Inflammatory macrophage treated with lipopolysaccharide for 1 hour (primary cell): ENCODE data around the gene TACSTD2.
A peak's percentile ranks its signal among the peaks of the same experiment; 100 is the strongest.
"Not testable (repeated sequence)": the region's sequence is repeated elsewhere in the genome, so short reads cannot be mapped to it uniquely, and the experiment has no call there.

Experiments used
- DNase-seq, 2 donors: peaks; one replicate each; pipeline ENCODE4 v3.0.0-alpha.2; 2020 to 2022

The TACSTD2 gene

DNA sequence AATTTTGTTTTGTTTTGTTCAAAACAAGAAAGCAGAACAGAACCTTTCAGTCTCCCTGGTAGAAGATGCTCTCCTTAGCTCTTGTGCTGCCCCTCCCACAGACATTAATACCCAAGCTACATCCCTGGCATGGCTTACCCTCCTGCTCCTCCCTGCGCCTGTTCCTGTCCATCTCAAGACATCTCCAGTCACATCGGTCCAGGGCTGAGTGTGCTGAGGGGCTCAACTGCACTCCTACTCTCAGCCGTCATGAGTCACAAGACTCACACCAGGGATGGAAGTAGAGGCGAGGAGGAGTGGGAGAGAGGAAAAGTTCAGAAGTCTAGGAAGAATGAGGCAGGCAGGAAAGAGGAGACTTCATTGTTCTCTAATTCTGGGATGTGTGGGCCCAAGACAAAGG is 9.2 kb upstream of the TACSTD2 start:
- DNase-seq, result no peak

GRCh38 chr1:58585581-58586151 is 8.6 kb upstream of the TACSTD2 start:
- no peak for DNase-seq

- DNase-seq, result no peak
Measured at GRCh38 chr1:58585166-58585565, 8.1 kb upstream of the TACSTD2 start.

DNA sequence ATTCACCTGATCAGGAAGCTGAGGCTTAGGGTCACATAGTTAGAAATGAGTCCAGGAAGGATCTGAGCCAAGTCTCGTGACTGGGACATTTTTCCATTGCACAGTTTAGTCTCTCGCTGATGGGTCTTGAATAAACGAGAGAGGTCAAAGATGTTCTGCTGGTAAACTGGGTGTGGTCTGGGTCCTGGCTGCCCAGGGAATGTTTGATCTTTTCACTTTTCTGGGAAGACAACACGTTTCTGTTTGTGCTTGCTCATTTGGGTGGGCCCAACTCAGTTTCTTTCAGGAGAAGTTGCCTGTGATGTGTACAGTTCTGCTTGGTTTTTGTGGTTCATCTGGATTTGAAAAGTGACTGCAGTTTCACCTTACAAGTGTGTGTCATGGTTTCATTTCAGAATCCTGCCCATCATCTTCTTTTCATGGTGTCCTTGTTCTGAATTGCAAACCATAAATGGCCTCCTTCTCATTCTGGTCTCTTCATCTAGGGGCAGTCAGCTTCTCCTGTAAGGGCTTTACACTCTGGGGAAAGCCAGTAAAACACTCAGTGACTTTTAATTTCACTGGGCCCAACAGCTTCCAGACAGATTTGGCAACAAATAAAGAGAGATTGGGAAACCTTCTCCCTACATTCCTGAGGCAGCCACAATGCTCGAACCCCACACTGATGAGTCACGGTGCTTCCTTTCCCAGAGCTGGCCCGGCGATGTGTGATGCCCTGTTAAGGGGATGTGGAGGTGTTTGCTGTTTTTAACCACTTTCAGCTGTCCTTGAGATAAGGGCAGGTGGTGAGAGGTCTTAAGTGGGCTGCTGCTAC is 7.2 kb upstream of the TACSTD2 start:
- DNase-seq, result peak; percentile 29 to 67

DNA sequence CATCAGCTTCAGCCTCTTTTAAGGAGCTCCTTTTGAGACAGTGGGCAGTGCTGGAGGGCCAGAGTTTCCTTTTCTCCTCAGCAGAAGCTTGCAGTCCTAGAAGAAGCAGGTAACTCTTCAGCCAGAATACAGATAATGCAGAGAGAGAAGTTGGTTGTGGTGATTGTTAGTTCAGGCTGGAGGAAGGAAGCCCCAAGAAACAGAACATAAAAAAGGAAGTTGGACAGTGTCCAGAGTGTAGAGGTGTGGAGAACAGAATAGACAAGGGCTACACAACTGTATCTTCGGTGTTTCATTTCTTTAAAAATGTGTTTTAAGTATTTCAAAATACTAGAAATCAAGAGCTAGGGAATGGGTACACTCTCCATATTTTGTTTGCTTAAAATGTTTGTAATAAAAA is 6.4 kb upstream of the TACSTD2 start:
- peak in 1 of 2 donors; percentile 47 for DNase-seq

DNA sequence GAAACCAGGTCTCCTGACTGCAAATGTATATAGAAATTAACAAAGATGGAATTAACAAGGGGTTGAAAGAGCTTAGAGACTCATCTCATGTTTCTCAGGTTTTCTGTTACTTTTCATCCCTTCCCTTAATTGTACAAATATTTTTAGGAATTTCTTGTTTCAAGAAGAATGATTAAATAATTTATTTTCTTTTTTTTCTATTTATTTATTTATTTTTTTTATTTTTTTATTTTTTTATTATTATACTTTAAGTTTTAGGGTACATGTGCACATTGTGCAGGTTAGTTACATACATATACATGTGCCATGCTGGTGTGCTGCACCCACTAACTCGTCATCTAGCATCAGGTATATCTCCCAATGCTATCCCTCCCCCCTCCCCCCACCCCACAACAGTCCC is 5.1 kb upstream of the TACSTD2 start:
- not testable (repeated sequence) for DNase-seq

GRCh38 chr1:58581641-58582040 is 4.6 kb upstream of the TACSTD2 start:
- DNase-seq, result no peak

DNA sequence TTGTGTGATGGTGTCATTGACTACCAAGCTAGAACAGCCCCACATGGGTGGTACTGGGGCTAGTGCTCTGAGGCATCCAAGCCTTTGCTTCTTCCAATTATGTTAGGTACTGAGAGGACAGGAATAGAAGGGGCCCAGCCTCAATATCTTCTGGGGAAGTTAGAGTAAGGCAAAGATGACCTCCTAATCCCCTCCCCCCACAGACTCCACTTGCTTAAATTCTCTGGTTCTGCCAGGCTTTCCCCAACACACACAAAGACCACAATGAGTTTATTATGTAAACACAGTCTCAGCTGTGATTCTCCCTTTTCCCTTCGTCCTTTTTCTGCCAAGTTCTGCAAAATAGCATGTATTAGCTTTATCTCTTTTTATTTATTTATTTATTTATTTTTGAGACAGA is 3.1 kb upstream of the TACSTD2 start:
- no peak for DNase-seq

GRCh38 chr1:58577654-58578030 is 590 bp upstream of the TACSTD2 start:
- DNase-seq, result no peak

DNA sequence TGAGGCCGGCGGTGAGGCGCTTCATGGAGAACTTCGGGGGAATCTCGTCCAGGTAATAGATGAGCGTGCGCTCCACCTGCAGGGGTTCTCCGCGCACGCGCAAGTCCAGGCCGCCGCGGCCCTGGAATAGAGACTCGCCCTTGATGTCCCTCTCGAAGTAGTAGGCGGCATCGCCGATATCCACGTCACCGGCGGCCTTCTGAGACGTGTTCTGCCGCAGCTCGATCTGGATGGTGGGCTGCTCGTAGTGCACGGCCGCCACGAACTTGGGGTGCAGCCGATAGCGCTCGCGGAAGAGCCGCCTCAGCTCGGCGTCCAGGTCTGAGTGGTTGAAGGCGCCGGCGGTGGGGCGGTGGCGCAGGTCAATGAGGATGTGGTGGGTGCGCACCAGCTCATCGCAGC is 726 bp downstream of the TACSTD2 start:
- DNase-seq, result no peak

DNA sequence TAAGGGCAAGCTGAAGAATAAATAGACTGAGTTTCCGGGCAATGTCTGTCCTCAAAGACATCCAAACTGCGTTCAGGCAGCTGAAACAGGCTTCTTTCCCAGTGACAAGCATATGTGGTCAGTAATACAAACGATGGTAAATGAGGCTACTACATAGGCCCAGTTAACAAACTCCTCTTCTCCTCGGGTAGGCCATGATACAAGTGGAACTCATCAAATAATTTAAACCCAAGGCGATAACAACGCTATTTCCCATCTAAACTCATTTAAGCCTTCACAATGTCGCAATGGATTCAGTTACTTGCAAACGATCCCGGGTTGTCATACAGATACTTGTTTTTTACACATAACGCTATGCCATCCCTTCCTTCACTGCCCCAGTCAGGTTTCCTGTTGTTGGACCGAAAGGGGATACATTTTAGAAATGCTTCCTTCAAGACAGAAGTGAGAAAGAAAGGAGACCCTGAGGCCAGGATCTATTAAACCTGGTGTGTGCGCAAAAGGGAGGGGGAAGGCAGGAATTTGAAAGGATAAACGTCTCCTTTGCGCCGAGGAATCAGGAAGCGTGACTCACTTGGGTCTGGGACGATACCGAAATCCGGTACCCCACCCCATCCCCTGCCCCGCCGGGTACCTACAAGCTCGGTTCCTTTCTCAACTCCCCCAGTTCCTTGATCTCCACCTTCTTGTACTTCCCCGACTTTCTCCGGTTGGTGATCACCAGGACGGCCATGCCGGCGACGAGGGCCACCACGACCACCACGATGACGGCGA is 1.3 kb downstream of the TACSTD2 start:
- no peak for DNase-seq

- no peak for DNase-seq
Measured at GRCh38 chr1:58574816-58575215, 2.2 kb downstream of the TACSTD2 start.

- DNase-seq, result no peak
Measured at GRCh38 chr1:58573705-58574591, 3.1 kb downstream of the TACSTD2 start.

DNA sequence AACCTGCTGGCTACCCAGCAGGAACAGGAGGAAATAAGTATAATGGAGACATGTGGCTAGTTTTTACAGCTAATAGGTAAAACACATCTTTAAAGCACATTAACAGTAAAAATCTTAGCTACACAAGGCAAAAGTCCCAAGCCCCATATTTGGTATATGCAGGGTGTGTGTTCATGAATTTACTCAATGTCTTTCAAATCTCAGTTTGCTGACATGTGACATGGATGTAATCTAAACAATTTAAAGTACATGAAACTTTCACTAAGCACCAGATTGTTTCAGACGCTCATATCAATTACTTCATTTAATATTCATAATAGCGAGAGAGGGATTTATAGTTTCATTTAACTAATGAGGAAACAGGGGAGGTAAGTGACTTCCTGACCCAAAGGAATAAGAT is 3.9 kb downstream of the TACSTD2 start:
- DNase-seq, result no peak

DNA sequence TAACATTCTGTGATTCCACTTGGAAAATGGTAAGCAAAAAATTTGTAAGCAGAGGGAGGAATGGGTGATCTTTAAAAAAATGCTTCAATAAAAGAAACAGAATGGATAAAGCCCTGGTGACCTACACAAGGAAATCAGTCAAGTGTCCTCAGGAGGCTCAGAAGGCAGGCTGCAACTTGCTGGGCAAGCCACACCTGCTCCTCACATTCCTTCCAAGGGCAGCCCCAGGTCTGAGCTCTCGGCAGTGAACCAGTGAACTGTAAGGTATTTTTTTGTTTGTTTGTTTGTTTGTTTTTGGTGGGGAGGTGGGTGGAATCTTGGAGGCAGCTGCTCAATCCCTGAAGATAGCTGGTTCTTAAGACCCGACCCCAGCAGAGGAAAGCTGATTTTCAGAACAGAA is 4.4 kb downstream of the TACSTD2 start:
- no peak for DNase-seq

DNA sequence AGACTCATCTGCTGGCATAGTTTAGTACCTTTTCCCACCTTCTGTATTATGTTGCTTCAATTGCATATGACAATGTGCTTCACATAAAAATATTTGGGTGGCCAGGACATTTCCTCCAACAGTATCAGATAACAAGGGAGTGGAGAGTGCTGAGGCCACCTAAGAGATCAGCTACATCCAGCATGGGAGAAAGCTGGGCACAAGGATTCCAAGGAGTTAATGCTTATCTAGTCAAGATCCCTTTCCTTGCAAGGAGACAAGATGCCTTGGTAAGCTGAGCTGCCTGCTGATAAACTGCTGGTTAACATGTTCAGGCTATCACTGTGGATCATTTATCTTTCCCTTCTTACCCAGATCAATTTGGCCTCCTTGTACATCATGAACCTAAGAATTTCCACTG is 5.4 kb downstream of the TACSTD2 start:
- no peak for DNase-seq

- no peak for DNase-seq
Measured at GRCh38 chr1:58570817-58571216, 6.2 kb downstream of the TACSTD2 start.

GRCh38 chr1:58570094-58570493 is 7.0 kb downstream of the TACSTD2 start:
- DNase-seq, result no peak

GRCh38 chr1:58568911-58569310 is 8.1 kb downstream of the TACSTD2 start:
- DNase-seq, result no peak

DNA sequence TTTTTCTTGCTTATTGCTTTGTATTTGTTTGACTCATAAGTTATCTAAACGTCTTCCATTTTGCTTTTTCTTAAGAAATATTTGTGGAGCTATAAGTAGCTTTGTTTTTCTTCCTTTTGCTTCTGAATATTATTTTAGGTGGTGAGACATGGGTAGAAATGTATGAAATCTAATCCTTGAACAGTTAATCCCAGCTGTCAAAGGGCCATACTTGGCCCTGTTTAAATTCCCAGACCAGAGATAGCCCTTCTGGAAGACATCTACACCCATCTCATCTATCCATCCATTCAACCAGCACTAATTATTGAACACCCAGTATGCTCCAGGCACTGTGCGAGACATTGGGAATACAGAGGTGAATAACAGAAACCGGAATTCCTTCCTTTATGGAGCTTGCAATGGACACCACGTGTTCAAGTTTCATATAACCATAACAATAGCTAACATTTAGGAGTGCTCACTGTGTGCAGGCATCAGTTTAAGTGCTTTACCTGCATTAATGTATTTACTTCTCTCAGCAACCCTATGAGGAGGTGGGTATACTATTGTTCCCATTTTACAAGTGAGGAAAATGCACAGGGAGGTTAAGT is 8.7 kb downstream of the TACSTD2 start:
- DNase-seq, result no peak

DNA sequence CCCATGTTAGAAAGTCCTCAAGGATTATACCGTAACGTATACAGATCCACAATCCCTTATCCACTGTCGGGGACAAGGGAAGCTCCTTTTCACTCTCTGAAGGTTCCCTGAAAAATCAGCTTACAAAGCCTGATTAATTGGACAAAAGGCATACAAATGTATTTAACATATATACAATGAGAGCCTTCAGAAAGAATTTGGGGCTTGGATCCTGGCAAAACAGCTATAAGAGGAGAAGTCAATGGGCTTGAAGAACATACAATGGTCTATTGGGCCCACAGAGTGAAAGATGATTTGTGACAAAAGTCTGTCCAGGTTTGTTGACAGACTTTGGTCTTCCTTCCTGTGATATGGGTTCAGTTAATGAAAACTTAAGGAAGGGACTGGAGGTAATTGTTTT is 10.7 kb downstream of the TACSTD2 start:
- no peak for DNase-seq

DNA sequence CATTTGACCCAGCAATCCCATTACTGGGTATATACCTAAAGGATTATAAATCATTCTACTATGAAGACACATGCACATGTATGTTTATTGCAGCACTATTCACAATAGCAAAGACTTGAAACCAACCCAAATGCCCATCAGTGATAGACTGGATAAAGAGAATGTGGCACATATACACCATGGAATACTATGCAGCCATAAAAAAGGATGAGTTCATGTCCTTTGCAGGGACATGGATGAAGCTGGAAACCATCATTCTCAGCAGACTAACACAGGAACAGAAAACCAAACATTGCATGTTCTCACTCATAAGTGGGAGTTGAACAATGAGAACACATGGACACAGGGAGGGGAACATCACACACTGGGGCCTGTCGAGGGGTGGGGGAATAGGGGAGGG is 13.3 kb downstream of the TACSTD2 start:
- not testable (repeated sequence) for DNase-seq

DNA sequence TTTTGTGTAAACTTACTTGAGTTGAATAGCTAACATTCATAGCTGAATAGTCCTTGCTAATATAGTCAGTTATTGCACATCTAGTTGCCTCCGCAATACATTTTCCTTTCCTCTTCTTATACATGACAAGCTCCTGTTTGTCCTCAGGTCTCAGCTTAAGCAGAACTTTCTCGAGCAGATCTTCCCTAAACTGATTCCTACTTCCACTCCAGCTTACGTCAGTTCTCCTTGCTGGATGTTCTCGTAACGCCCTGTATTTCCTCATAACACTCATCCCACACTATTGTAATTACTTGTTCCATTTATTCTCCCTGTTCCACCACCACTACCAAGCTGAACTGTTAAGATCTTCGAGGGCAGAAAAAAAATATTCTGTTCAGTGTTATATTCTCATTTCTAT is 15.4 kb downstream of the TACSTD2 start:
- peak; percentile 66 to 82 for DNase-seq
